Measurements from ENCODE around the gene SMC1B. TPM values are rescaled to one million over a fixed set of nuclear protein-coding genes. Genes with fewer than 3 reads are reported as not detected.
"Not testable (repeated sequence)": the region's sequence is repeated elsewhere in the genome, so short reads cannot be mapped to it uniquely, and the experiment has no call there.

SMC1B gene
- total and polyA plus RNA-seq, 8 donors: 0.10 to 0.35 (median 0.16) TPM

DNA sequence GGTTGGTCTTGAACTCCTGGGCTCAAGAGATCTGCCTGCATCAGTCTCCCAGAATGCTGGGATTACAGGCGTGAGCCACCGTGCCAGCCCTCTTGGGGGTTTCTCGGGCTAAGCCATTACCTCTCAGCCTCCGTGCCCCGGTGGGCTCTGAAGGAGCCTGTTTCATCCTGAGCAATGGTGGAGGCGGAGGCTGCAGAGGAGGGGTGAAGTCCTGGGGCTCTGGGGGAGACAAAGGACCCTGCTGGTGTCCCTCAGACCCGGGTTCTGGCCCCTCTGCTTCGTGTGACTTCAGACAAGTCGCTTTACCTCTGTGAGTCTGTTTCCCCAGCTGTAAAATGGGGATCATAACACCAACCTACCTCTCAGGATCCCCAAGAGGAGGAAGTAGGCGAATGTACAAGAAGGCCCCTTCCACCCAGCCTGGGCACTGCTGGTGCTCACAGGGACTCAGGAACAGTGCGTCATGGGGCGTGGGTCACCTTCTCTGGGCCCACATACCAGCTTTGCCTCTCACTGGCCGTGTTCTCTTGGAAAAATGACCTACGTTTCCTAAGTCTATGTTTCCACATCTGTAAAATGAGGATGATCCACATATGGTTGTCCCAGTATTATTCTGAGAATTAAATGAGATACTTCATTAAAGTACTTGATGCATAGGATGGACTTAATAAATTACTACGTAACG, 36.8 kb upstream of the SMC1B start:
- intact Hi-C loops (cut with DNase I): no loop called here
- Histone ChIP-seq H3K9me3 (no peaks in the 10 kb centered on the region), H3K27me3 (no peaks in the 10 kb centered on the region), H3K4me1 (no peaks in the 10 kb centered on the region), H3K27ac (peak overlapping the region in 1 of 2 donors; percentile 62), H3K36me3 (no peaks in the 10 kb centered on the region), H3K4me3 (no peak overlapping the region)
- TF ChIP-seq, protein P1, sequence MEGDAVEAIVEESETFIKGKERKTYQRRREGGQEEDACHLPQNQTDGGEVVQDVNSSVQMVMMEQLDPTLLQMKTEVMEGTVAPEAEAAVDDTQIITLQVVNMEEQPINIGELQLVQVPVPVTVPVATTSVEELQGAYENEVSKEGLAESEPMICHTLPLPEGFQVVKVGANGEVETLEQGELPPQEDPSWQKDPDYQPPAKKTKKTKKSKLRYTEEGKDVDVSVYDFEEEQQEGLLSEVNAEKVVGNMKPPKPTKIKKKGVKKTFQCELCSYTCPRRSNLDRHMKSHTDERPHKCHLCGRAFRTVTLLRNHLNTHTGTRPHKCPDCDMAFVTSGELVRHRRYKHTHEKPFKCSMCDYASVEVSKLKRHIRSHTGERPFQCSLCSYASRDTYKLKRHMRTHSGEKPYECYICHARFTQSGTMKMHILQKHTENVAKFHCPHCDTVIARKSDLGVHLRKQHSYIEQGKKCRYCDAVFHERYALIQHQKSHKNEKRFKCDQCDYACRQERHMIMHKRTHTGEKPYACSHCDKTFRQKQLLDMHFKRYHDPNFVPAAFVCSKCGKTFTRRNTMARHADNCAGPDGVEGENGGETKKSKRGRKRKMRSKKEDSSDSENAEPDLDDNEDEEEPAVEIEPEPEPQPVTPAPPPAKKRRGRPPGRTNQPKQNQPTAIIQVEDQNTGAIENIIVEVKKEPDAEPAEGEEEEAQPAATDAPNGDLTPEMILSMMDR (IDR thresholded peaks at IDR 0.05): no peak
- ATAC-seq: no peak
- DNase-seq: no peak

DNA sequence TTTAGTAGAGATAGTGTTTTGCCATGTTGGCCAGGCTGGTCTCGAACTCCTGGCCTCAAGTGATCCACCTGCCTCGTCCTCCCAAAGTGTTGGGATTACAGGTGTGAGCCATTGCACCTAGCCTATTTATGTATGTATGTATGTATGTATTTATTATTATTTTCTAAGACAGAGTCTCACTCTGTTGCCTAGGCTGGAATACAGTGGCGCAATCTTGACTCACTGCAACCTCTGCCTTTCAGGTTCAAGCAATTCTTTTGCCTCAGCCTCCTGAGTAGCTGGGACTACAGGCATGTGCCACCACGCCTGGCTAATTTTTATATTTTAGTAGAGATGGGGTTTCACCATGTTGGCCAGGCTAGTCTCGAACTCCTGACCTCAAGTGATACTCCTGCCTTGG, 36.0 kb upstream of the SMC1B start:
- H3K4me3 ChIP-seq; ATAC-seq; H3K9me3 ChIP-seq; H3K36me3 ChIP-seq; H3K4me1 ChIP-seq; DNase-seq; intact Hi-C loops (cut with DNase I); H3K27ac ChIP-seq; H3K27me3 ChIP-seq: not testable (repeated sequence)

DNA sequence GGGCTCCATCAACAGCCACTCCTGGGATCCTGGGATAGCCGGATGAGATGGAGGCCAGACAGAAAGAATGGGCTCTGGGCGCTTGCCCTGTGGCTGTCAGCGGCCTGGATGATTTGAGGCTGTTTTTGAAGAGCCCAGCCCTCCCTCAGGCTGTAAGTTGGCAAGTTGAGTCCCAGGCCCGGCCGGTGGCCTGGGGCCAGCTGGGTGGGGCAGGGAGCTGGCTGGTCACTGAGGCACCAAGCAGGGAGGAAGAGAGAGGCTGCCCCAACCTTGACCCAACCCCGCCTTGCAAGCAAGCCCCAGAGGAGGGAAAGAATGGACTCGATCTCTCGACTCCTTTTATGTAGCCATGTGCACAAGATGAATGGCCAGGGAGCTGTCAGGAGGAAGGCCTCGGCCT, 35.0 kb upstream of the SMC1B start:
- intact Hi-C loops (cut with DNase I): no loop called here
- TF ChIP-seq, protein P1 (IDR thresholded peaks at IDR 0.05): no peak
- H3K27ac ChIP-seq: no peak overlapping the region
- H3K36me3 ChIP-seq: no peaks in the 10 kb centered on the region
- no peak overlapping the region for H3K4me3 ChIP-seq
- peak in 1 of 4 donors; percentile 44 for DNase-seq
- H3K9me3 ChIP-seq: no peaks in the 10 kb centered on the region
- H3K4me1 ChIP-seq: no peaks in the 10 kb centered on the region
- H3K27me3 ChIP-seq: no peaks in the 10 kb centered on the region
- ATAC-seq: peak; percentile 35

DNA sequence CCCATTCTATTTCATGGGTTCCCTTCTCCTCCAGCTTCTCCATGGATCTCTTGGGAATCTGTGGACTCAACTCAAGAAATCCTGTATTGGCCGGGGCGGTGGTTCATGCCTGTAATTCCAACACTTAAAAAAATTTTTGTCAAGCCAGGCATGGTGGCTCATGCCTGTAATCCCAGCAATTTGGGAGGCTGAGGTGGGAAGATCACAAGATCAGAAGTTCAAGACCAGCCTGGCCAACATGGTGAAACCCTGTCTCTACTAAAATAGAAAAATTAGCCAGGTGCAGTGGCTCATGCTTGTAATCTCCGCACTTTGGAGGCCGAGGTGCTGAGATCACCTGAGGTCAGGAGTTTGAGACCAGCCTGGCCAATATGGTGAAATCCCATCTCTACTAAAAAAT, 34.2 kb upstream of the SMC1B start:
- intact Hi-C loops (cut with DNase I); H3K4me1 ChIP-seq; H3K9me3 ChIP-seq; H3K4me3 ChIP-seq; DNase-seq; H3K27me3 ChIP-seq; H3K27ac ChIP-seq; ATAC-seq; H3K36me3 ChIP-seq: not testable (repeated sequence)

DNA sequence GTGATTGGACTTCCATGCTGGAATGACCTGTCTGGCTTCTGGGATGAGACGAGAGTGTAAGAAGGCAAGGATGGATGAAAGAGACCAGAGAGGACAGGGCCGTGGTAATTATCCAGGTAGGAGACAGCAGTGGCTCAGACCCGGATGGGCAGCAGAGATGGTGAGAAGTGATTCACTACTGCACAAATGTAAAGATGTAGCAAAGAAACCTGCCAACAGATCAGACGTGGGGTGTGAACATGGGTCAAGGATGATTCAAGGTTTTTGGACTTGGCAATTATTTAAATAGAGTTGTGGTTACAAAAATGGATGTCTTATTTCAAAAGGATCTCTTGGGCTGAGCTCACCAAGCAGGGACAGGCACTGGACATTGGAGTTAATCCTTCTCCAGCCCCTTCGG, 32.8 kb upstream of the SMC1B start:
- TF ChIP-seq, protein P1 (IDR thresholded peaks at IDR 0.05): no peak
- no peaks in the 10 kb centered on the region for H3K4me1 ChIP-seq

DNA sequence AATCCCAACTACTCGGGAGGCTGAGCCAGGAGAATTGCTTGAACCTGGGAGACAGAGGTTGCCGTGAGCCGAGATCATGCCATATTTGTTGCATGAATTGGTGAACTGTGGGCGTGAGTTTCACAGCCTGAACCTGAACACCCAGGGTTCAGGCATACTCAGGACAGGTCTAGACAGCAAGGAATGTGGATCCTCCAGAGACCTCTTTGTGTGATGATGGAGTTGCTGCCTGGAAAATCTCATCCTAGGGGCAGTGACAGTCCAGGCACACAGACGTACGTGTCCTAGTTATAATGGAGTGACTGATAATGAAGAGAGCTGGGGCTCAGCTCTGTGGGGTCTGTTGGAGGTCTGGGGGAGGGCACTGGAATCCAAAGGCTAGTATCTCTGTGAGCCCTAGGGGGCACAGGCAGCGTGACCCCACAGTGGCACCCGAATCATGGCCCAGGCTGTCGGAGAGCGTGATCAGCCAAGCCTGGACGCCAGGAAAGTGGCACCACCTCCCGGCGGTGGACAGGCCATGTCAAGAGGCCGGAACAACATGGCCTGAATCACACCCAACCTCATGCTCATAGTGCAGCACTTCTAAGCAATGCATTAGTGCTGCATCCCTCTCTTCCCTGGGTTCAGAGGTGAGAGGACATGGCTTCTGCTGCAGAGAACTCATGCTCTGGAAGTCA, 31.8 kb upstream of the SMC1B start:
- DNase-seq (no peak), ATAC-seq (no peak)
- Histone ChIP-seq H3K36me3 (no peaks in the 10 kb centered on the region), H3K27ac (no peak overlapping the region), H3K4me1 (no peaks in the 10 kb centered on the region), H3K9me3 (no peaks in the 10 kb centered on the region), H3K4me3 (no peak overlapping the region), H3K27me3 (peaks cover 0 to 12% of the 10 kb centered on the region in 2 donors)
- intact Hi-C loops (cut with DNase I): no loop called here
- TF ChIP-seq, protein P1 (IDR thresholded peaks at IDR 0.05): no peak

More for the DNA sequence above, 32.8 kb upstream of the SMC1B start:
- DNase-seq: no peak
- Histone ChIP-seq H3K27ac (no peak overlapping the region), H3K27me3 (peaks cover 0 to 2% of the 10 kb centered on the region in 2 donors), H3K36me3 (no peaks in the 10 kb centered on the region), H3K4me3 (no peak overlapping the region), H3K9me3 (no peaks in the 10 kb centered on the region)
- intact Hi-C loops (cut with DNase I): no loop called here
- no peak for ATAC-seq
